Activated naive CD8-positive, alpha-beta T cell treated with anti-CD3 and anti-CD28 coated beads, Interleukin-2, amount 50 U/mL, for 24 hours (primary cell): ENCODE data around the gene TMEM38B.
"Not testable (repeated sequence)": the region's sequence is repeated elsewhere in the genome, so short reads cannot be mapped to it uniquely, and the experiment has no call there.

Source experiments
- ATAC-seq: fragments of 150-1000 bp; cut with Tn5 transposase; one replicate; pipeline ENCODE4 v1.10.0; 2021
- DNase-seq: peaks from one replicate; pipeline ENCODE4 v3.0.0; 2021
- H3K27ac Mint-ChIP-seq: one replicate; pipeline ENCODE4 v1.8.0; 2021; ENCODE audit warnings: mild to moderate bottlenecking, mixed read lengths
- H3K27me3 Mint-ChIP-seq: one replicate; pipeline ENCODE4 v1.8.0; 2021; ENCODE audit warnings: mixed read lengths
- H3K36me3 Mint-ChIP-seq: one replicate; pipeline ENCODE4 v1.8.0; 2021; ENCODE audit warnings: low read depth, mixed read lengths
- H3K4me1 Mint-ChIP-seq: one replicate; pipeline ENCODE4 v1.8.0; 2021; ENCODE audit warnings: mixed read lengths
- H3K4me3 Mint-ChIP-seq: one replicate; pipeline ENCODE4 v1.8.0; 2021; ENCODE audit warnings: mild to moderate bottlenecking, moderate library complexity, mixed read lengths
- H3K9me3 Mint-ChIP-seq: one replicate; pipeline ENCODE4 v1.8.0; 2021; ENCODE audit warnings: mixed read lengths

TMEM38B gene

GRCh38 chr9:105698348-105698870 lies 4.1 kb downstream of the TMEM38B start:
- peaks cover 25% of the 10 kb centered on the region for H3K4me1 Mint-ChIP-seq
- ATAC-seq (no peak), DNase-seq (no peak)
- no peaks in the 10 kb centered on the region for H3K9me3 Mint-ChIP-seq
- H3K36me3 Mint-ChIP-seq = peaks cover 2% of the 10 kb centered on the region
- no peak overlapping the region for H3K27ac Mint-ChIP-seq
- H3K27me3 Mint-ChIP-seq = peaks cover 6% of the 10 kb centered on the region
- no peak overlapping the region for H3K4me3 Mint-ChIP-seq

GRCh38 chr9:105700668-105701067 lies 6.3 kb downstream of the TMEM38B start:
- DNase-seq = no peak
- no peak overlapping the region for H3K4me3 Mint-ChIP-seq

GRCh38 chr9:105701145-105701544 lies 6.8 kb downstream of the TMEM38B start:
- H3K9me3 Mint-ChIP-seq = no peaks in the 10 kb centered on the region
- no peak overlapping the region for H3K27ac Mint-ChIP-seq
- ATAC-seq (no peak), DNase-seq (no peak)
- peaks cover 3% of the 10 kb centered on the region for H3K36me3 Mint-ChIP-seq
- H3K27me3 Mint-ChIP-seq = no peaks in the 10 kb centered on the region
- no peak overlapping the region for H3K4me3 Mint-ChIP-seq
- H3K4me1 Mint-ChIP-seq = peaks cover 10% of the 10 kb centered on the region

More at GRCh38 chr9:105700668-105701067, 6.3 kb downstream of the TMEM38B start:
- Mint-ChIP-seq H3K4me1 (peaks cover 13% of the 10 kb centered on the region), H3K9me3 (no peaks in the 10 kb centered on the region), H3K36me3 (peaks cover 2% of the 10 kb centered on the region), H3K27me3 (no peaks in the 10 kb centered on the region), H3K27ac (no peak overlapping the region)
- ATAC-seq = no peak

GRCh38 chr9:105702207-105702606 lies 7.9 kb downstream of the TMEM38B start:
- H3K27me3 Mint-ChIP-seq = no peaks in the 10 kb centered on the region

GRCh38 chr9:105703638-105704037 lies 9.3 kb downstream of the TMEM38B start:
- H3K4me1 Mint-ChIP-seq = peaks cover 15% of the 10 kb centered on the region
- not testable (repeated sequence) for ATAC-seq, H3K36me3 Mint-ChIP-seq, H3K27me3 Mint-ChIP-seq, H3K27ac Mint-ChIP-seq, DNase-seq, H3K9me3 Mint-ChIP-seq, H3K4me3 Mint-ChIP-seq

More at GRCh38 chr9:105702207-105702606, 7.9 kb downstream of the TMEM38B start:
- peaks cover 5% of the 10 kb centered on the region for H3K36me3 Mint-ChIP-seq
- H3K4me3 Mint-ChIP-seq = no peak overlapping the region
- H3K4me1 Mint-ChIP-seq = peaks cover 10% of the 10 kb centered on the region
- DNase-seq (no peak), ATAC-seq (no peak)
- H3K27ac Mint-ChIP-seq = no peak overlapping the region
- no peaks in the 10 kb centered on the region for H3K9me3 Mint-ChIP-seq

GRCh38 chr9:105706156-105706555 lies 11.8 kb downstream of the TMEM38B start:
- Mint-ChIP-seq H3K4me1 (peaks cover 6% of the 10 kb centered on the region), H3K9me3 (no peaks in the 10 kb centered on the region), H3K4me3 (no peak overlapping the region), H3K27me3 (no peaks in the 10 kb centered on the region), H3K27ac (no peak overlapping the region), H3K36me3 (peaks cover 10% of the 10 kb centered on the region)
- ATAC-seq = no peak
- DNase-seq = no peak

- Mint-ChIP-seq H3K36me3 (peaks cover 7% of the 10 kb centered on the region), H3K27me3 (no peaks in the 10 kb centered on the region), H3K9me3 (no peaks in the 10 kb centered on the region), H3K4me3 (peak overlapping the region; percentile 3), H3K4me1 (peaks cover 6% of the 10 kb centered on the region), H3K27ac (peak overlapping the region; percentile 20)
- DNase-seq (no peak), ATAC-seq (no peak)
Measured at GRCh38 chr9:105708405-105708804, 14.1 kb downstream of the TMEM38B start.

- DNase-seq (no peak), ATAC-seq (no peak)
- Mint-ChIP-seq H3K4me1 (peaks cover 6% of the 10 kb centered on the region), H3K27ac (no peak overlapping the region), H3K36me3 (peaks cover 7% of the 10 kb centered on the region), H3K4me3 (no peak overlapping the region), H3K27me3 (no peaks in the 10 kb centered on the region), H3K9me3 (no peaks in the 10 kb centered on the region)
Measured at GRCh38 chr9:105710638-105711037, 16.3 kb downstream of the TMEM38B start.

- Mint-ChIP-seq H3K9me3 (no peaks in the 10 kb centered on the region), H3K27ac (no peak overlapping the region), H3K4me1 (peaks cover 6% of the 10 kb centered on the region), H3K27me3 (no peaks in the 10 kb centered on the region), H3K36me3 (peaks cover 5% of the 10 kb centered on the region), H3K4me3 (no peak overlapping the region)
- ATAC-seq (no peak), DNase-seq (no peak)
Measured at GRCh38 chr9:105711867-105712266, 17.5 kb downstream of the TMEM38B start.

- peaks cover 6% of the 10 kb centered on the region for H3K4me1 Mint-ChIP-seq
- H3K9me3 Mint-ChIP-seq = no peaks in the 10 kb centered on the region
- no peak overlapping the region for H3K27ac Mint-ChIP-seq
- H3K4me3 Mint-ChIP-seq = no peak overlapping the region
- H3K36me3 Mint-ChIP-seq = peaks cover 5% of the 10 kb centered on the region
- no peaks in the 10 kb centered on the region for H3K27me3 Mint-ChIP-seq
- DNase-seq (no peak), ATAC-seq (no peak)
Measured at GRCh38 chr9:105712297-105712696, 18.0 kb downstream of the TMEM38B start.

GRCh38 chr9:105712773-105713172 lies 18.4 kb downstream of the TMEM38B start:
- peaks cover 6% of the 10 kb centered on the region for H3K4me1 Mint-ChIP-seq
- no peak overlapping the region for H3K4me3 Mint-ChIP-seq
- no peaks in the 10 kb centered on the region for H3K27me3 Mint-ChIP-seq
- H3K9me3 Mint-ChIP-seq = no peaks in the 10 kb centered on the region
- H3K36me3 Mint-ChIP-seq = peaks cover 5% of the 10 kb centered on the region
- no peak overlapping the region for H3K27ac Mint-ChIP-seq
- no peak for DNase-seq
- no peak for ATAC-seq

GRCh38 chr9:105713260-105714019 lies 19.1 kb downstream of the TMEM38B start:
- no peaks in the 10 kb centered on the region for H3K27me3 Mint-ChIP-seq
- H3K4me1 Mint-ChIP-seq = peaks cover 3% of the 10 kb centered on the region
- H3K4me3 Mint-ChIP-seq = no peak overlapping the region
- H3K9me3 Mint-ChIP-seq = no peaks in the 10 kb centered on the region
- peak; percentile 36 for ATAC-seq
- peaks cover 5% of the 10 kb centered on the region for H3K36me3 Mint-ChIP-seq
- no peak overlapping the region for H3K27ac Mint-ChIP-seq
- no peak for DNase-seq

GRCh38 chr9:105714020-105714331 lies 19.6 kb downstream of the TMEM38B start:
- ATAC-seq = no peak
- Mint-ChIP-seq H3K36me3 (peaks cover 5% of the 10 kb centered on the region), H3K4me1 (no peaks in the 10 kb centered on the region), H3K27ac (no peak overlapping the region), H3K9me3 (no peaks in the 10 kb centered on the region), H3K4me3 (no peak overlapping the region), H3K27me3 (no peaks in the 10 kb centered on the region)
- DNase-seq = no peak

- ATAC-seq (no peak), DNase-seq (no peak)
- Mint-ChIP-seq H3K36me3 (no peaks in the 10 kb centered on the region), H3K4me3 (no peak overlapping the region), H3K27ac (no peak overlapping the region), H3K4me1 (no peaks in the 10 kb centered on the region), H3K27me3 (no peaks in the 10 kb centered on the region), H3K9me3 (no peaks in the 10 kb centered on the region)
Measured at GRCh38 chr9:105716146-105716545, 21.8 kb downstream of the TMEM38B start.

GRCh38 chr9:105722099-105722498 lies 27.8 kb downstream of the TMEM38B start:
- H3K27ac Mint-ChIP-seq = no peak overlapping the region
- no peak overlapping the region for H3K4me3 Mint-ChIP-seq
- DNase-seq (no peak), ATAC-seq (no peak)
- peaks cover 13% of the 10 kb centered on the region for H3K36me3 Mint-ChIP-seq
- H3K9me3 Mint-ChIP-seq = no peaks in the 10 kb centered on the region
- H3K4me1 Mint-ChIP-seq = no peaks in the 10 kb centered on the region
- no peaks in the 10 kb centered on the region for H3K27me3 Mint-ChIP-seq
